Cortex of kidney (tissue), 1 donor: ENCODE results near the gene MFN2.
"Not testable (repeated sequence)": the region's sequence is repeated elsewhere in the genome, so short reads cannot be mapped to it uniquely, and the experiment has no call there.

Source experiments
- DNase-seq: peaks from one replicate; lab custom pipeline; 2025; lab: John Stamatoyannopoulos, UW

The MFN2 gene

DNA sequence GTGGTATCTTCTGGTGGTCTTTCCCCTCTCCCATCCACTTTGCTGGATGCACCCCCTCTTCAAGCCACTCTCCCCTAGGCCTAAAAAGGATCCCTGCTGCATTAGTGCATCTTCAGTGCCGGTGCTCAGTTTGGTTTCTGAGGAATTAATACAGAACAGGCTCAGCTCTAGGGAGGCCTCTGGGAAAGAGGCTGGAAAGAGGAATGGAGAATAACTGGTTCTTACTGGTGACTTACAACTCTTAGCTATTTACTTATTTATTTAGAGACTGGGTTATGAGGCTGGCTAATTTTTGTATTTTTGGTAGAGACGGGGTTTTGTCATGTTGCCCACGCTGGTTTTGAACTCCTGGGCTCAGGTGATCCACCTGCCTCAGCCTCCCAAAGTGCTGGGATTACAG is 19.0 kb downstream of the MFN2 start:
- DNase-seq, result no peak

GRCh38 chr1:12001249-12001917 is 21.1 kb downstream of the MFN2 start:
- no peak for DNase-seq

DNA sequence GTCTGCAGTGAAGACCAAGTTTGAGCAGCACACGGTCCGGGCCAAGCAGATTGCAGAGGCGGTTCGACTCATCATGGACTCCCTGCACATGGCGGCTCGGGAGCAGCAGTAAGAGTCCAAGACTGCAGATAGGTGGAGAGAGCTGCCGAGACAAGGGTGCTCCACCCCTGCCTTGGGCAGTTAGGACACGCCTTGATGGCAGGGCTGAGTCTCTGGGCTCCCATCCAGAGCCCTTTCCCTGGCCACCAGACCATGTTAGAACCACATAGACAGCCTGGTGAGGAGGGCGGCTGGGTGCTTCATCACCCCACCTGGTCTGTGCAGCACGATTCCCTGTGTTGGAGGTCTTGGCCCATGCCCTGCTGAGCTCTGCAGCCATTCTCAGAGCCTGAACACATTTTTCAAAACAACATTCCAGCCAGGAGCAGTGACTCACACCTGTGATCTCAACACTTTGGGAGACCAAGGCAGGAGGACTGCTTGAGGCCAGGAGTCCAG is 21.8 kb downstream of the MFN2 start:
- DNase-seq, result no peak

- DNase-seq, result no peak
Observed at GRCh38 chr1:12003762-12004161, 23.5 kb downstream of the MFN2 start.

- DNase-seq, result no peak
Observed at GRCh38 chr1:12005488-12006166, 25.4 kb downstream of the MFN2 start.

DNA sequence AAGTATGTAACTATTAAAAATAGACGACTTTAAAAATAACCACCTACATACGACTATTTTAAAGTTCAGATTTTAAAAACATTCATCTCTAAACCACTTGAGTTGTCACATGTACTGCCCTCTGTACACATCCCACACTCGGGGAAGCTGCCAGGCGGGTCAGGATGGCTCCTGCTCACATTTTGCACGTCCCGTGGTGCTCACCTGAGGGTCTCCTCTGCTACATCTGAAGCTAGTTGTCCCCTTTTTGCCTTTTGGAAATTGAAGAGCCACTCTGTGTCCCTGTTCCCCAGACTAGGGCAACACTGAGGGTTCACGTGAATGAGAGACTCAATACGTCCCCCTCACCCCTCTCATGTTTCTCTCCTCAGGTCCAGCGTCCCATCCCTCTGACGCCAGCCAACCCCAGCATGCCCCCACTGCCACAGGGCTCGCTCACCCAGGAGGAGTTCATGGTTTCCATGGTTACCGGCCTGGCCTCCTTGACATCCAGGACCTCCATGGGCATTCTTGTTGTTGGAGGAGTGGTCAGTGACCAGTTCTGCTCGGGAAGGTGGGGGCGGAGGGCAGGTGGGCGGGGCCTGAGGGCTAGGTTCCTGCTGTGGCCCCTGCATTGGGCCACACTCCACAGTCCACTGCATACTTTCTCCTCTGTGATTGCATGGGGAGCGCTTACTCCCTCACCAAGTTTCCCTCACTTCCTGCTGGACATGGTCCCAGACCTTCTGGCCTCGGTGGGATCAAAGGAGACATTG is 26.1 kb downstream of the MFN2 start:
- DNase-seq, result no peak

GRCh38 chr1:12007204-12007603 is 27.0 kb downstream of the MFN2 start:
- DNase-seq, result no peak

- not testable (repeated sequence) for DNase-seq
Observed at GRCh38 chr1:12008355-12008754, 28.1 kb downstream of the MFN2 start.

GRCh38 chr1:12009318-12009947 is 29.2 kb downstream of the MFN2 start:
- no peak for DNase-seq

DNA sequence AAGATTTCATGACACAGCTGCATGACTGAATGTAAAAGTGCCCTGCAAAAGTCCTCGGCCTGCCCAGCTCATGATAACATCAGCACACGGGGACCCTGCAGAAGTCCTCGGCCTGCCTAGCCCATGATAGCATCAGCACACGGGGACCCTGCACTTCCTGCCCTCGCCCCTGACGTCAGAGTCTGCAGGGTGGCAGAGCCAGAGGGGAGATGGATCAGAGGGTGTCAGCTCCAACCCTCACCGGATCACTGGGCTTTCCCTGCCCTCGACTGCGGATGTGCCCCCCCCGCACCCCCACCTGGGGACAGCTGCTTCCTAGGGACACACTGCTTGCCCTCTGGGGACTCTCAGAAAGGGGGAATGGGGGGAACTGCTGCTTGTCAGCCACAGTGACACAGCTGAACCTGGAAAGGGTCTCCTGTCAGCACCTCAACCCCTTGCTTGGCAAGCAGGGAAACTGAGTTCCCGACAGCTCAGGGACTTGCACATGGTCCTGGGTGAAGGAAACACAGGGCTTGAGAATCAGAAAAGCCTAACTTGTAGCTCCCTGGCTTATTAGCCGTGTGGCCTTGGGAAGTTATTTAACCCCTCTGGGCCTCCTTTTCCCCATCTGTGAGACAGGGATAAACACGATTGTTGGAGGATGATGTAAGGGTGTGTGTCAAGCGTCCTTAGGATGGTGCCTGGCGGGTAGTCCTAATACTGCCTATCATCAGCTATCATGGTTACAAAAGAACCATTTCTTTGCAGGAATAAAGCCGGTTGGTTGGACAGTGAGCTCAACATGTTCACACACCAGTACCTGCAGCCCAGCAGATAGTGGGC is 30.7 kb downstream of the MFN2 start:
- no peak for DNase-seq

DNA sequence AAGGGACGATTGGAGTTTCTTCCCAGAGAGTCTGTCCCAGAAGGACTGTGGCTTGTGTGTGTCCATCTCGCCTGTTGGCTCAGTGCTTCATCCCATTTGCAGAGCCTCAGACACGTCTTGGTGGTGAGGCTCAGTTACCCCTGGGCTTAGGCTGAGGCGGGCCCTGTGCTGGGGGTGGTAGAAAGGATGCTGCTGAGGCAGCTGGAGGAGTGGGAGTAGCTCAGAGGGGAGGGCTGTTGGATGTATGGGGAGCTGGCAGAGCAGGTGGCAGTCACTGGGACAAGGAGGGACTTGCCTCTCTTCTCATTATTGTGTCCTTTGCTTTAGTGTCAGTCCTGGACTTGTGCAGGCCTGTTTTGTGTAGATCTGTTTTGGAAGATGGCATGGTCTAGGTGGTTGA is 31.8 kb downstream of the MFN2 start:
- DNase-seq, result no peak

DNA sequence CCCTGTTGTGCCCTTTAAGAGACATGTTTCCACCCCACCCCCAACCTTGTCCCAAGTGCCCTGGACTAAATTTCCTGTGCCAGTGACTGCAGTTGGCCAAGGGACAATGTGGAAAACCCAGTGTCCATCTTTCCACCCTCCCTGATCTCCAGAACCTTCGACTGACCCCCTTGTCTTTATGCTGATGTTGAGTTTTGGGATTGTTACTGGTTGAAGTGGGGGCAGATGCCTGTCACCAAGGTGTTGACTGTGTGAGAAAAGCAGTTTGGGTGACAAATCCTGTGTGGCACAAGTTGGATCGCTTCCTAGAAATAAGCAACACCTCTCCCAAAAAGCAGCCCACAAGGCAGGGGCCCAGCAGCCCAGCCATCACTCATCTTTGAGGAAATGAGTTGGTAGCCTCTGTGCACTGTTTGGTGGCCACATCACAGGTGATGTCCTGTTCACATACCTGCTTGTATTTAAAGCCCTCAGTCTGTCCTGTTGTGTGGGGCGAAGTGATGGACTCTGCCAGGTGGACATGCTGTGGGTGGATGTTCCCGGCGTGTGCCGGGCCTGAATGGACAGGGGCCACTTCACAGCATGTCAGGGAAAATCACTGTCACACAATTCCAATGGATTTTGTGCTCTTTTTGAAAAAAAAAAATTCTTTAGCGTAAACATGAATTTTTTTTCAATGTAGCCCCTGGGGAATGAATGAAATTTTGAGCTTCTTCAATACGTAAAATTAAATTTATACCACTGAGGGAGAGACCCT is 32.5 kb downstream of the MFN2 start:
- DNase-seq, result no peak

DNA sequence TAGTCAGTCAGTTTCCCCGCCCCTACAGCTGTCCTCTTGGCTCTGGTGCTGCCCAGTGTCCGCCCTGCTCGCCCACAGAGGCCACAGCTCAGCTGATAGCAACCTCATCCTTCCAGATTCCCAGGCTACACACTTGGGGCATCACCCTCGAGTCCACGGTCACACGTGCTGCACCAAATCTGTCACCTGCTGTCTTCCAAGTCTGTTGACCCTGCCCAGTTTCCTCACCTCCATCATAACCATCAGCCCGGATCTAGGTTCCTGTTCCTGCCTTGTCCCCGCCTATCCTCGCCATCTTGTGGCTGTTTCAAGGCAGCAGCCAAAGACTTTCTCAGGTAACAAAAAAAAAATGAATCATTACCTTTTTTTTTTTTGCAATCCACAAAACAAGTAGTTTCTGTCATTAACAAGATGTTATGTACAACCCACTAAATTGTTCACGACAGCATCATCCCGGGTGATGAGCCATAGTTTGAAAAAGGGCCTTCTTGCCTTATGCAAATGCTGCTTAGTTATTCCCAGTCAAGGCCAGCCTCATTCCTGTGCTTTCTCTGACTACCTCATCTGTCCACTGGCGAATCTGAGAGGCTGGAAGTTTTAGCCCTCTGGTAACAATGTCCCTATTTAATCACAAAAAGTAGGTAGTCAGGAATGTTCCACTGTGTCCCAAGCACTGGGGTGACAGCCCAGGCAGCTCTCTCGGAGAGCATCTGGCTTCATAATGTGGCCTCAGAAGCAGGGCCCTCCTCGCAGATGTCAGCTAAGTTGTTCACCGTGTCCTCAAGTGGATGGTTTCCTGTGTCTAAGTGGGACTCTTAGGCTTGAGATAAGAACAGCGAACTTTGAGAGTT is 34.1 kb downstream of the MFN2 start:
- DNase-seq, result no peak

DNA sequence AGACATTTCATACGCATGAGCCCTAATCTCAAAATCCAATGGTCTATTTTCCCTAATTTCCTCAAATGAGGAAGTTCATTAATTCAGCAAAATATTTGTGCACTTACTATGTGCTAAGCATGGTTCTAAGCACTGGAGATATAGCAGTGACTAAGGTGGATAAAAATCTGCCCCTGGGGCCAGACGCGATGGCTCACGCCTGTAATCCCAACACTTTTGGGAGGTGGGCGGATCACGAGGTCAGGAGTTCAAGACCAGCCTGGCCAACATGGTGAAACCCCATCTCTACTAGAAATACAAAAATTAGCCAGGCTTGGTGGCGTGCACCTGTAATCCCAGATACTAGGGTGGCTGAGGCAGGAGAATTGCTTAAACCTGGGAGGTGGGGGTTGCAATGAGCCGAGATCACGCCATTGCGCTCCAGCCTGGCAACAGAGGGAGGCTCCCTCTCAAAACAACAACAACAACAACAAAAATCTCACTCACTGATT is 34.8 kb downstream of the MFN2 start:
- no peak for DNase-seq

DNA sequence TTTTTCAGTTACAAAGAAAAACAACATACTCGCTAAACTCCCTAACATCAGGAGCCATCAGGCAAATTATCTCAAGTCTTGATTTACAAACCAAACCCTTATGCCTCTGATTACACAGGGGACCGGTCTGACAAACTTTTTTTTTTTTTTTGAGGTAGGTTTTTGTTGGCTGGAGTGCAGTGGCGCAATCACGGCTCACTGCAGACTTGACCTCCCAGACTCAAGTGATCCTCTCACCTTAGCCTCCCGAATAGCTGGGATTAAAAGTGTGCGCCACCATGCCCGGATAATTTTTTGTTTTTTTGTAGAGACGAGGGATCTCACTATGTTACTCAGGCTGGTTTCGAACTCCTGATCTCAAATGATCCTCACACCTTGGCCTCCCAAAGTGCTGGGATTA is 35.3 kb downstream of the MFN2 start:
- DNase-seq, result no peak

- DNase-seq, result no peak
Observed at GRCh38 chr1:12016182-12016581, 35.9 kb downstream of the MFN2 start.

DNA sequence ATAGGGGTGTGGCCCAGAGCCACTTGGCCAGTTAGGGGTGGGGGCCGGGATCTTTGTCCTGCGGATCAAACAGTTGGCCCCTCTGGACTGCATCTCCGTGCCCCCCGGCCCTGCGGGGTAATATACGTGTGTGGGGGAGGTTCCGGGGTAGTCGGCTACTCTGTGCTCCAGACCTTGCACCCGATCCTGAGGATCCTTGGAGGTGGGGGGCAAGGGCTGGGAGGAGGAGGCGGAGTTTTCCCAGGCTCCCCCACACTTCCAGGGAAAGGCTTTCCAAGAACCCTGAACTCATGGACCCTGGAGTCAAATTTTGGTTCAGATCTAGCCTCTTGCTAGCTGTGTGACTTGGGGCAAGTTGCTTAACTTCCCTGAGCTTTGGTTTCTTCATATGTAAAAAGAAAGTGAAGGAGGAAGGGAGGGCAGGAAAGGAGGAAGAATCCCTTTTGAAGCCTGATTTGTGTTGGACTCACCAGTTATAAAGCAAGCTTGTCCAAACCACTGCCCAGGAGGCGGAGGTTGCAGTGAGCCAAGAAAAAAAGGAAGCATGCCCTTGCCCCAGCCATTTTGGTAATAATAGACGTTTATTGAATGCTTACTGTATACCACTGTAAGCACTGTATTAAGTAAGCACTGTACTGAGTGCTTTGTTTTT is 39.7 kb downstream of the MFN2 start:
- no peak for DNase-seq

DNA sequence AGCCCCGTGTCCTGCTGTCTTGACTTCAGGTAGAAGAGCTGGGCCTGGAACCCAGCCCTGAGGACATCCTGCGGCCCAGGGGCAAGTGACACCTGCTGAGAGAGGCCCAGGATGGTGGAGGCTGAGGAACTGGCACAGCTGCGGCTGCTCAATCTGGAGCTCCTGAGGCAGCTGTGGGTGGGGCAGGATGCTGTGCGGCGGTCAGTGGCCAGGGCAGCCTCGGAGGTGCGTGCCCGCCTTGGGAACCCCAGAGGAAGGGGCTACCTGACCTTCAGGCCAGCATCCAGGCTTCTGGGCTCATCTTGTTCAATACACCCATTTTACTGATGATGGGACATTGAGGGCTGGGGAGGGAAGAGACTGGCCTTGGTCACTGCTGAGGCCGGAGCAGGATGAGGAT is 41.4 kb downstream of the MFN2 start:
- DNase-seq, result no peak

- no peak for DNase-seq
Observed at GRCh38 chr1:12022036-12022435, 41.8 kb downstream of the MFN2 start.
